ENCODE data around the gene ARMC10. TPM values are rescaled to one million over a fixed set of nuclear protein-coding genes. Genes with fewer than 3 reads are reported as not detected.
"Not testable (repeated sequence)": the region's sequence is repeated elsewhere in the genome, so short reads cannot be mapped to it uniquely, and the experiment has no call there.

The ARMC10 gene
- total RNA-seq, 1 donor, result 35.0 TPM

DNA sequence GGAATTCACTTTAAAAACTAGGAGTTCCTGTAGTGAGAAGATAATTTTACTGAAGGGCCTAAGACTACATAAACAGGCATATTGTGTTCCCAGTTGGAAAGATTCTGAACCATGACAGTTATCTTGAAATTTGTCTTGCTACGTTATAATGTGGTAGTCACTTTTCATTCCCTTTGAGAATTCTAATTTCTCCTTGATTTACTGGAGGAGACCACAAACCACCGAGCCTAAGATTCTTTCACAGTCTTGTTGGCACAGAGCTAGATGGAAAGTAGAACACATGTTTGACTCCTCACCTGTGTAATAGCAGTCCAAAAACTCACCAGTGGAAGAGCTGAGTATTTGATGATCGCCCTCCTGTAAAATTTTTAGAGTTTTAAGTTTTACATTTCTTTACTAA lies 4.9 kb downstream of the ARMC10 start:
- no peak for TF ChIP-seq CTCF (IDR thresholded peaks at IDR 0.05; ENCODE audit: insufficient read depth, low read depth, low read length)
- no peak for DNase-seq (ENCODE audit: low read depth)
- no peak overlapping the region for H3K4me3 ChIP-seq (ENCODE audit: low read depth, low read length)

DNA sequence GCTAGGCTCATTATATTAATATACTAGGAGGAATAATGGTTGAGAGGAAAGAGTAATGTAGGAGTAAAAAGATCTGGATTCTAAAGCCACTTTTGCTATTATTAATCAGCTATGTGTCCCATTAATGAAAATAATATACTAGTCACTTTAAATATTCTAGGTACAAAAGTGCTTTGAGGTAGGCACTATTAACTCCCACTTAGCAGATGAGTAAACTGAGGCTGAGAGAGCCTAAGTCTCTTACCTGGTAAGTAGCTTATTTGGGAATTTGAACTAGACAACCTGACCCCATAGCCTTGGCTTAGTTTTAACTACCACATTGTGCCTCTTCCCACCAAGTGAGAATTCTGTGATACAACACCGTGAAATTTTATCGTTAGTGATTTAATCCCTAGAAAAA lies 6.0 kb downstream of the ARMC10 start:
- no peak overlapping the region for H3K4me3 ChIP-seq (ENCODE audit: low read depth, low read length)
- no peak for DNase-seq (ENCODE audit: low read depth)
- TF ChIP-seq CTCF (IDR thresholded peaks at IDR 0.05; ENCODE audit: insufficient read depth, low read depth, low read length), result no peak

DNA sequence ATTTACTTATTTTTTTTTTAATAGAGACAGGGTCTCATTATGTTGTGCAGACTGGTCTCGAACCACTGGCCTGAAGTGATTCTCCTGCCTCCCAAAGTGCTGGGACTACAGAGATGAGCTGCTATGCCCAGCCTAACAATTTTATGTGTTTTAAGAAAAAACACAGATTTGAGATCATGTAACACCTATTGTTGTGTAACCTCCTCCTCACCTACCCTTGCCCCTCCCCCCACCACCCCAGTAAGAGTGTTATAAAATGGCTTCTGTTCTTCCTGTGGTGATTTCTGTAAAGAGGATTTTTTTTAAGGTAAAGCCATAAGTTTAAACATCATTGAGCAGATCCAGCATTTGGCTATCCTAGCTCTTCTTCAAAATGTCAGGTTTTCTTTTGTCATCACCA lies 7.6 kb downstream of the ARMC10 start:
- no peak for DNase-seq (ENCODE audit: low read depth)
- no peak for TF ChIP-seq CTCF (IDR thresholded peaks at IDR 0.05; ENCODE audit: insufficient read depth, low read depth, low read length)
- no peak overlapping the region for H3K4me3 ChIP-seq (ENCODE audit: low read depth, low read length)

DNA sequence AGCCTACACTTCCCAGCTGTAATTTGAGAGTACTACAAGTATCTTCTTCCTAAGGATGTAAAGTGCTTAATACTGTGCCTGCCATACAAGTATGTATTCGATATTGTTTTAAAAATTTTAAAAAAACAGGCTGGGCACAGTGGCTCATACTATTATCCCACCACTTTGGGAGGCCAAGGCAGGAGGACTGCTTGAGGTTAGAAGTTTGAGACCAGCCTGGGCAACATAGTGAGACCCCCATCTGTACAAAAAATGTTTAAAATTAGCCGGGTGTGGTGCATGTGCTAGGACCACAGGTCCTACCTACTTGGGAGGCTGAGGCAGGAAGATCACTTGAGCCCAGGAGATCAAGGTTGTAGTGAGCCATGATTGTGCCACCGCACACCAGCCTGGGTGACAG lies 8.3 kb downstream of the ARMC10 start:
- DNase-seq (ENCODE audit: low read depth), result no peak
- no peak for TF ChIP-seq CTCF (IDR thresholded peaks at IDR 0.05; ENCODE audit: insufficient read depth, low read depth, low read length)
- no peak overlapping the region for H3K4me3 ChIP-seq (ENCODE audit: low read depth, low read length)

DNA sequence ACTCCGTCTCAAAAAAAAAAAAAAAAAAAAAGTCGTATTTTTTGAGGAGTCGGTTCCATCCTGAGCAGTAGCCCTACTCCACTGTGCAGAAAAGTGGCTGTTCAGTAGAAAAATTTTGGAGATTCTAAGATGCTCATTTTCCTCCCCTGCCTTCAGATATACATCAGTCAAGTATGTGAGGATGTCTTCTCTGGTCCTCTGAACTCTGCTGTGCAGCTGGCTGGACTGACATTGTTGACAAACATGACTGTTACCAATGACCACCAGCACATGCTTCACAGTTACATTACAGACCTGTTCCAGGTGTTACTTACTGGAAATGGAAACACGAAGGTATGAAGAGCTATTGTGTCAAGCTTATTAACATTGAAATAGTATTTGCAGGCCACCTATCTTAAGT lies 17.4 kb downstream of the ARMC10 start:
- not testable (repeated sequence) for DNase-seq (ENCODE audit: low read depth); H3K4me3 ChIP-seq (ENCODE audit: low read depth, low read length)

DNA sequence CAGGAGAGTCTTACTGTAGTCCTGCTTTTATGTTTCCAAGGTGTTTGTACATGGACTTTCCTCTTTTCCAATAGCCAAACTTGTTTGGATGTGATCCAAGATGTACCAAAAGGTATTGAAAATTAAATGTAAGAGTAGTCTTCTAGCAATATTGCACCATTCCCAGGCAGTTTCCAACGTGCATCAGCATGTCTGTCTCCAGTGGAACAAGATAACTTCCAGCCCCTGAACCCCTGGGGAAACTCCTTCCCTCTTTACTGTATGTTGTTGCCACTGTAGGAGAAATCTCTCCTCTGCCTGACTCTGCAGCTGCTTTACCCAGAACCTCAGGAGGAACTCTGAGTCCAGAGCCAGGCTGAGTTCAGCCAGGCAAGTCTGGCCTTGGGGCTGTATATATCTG lies 18.5 kb downstream of the ARMC10 start:
- no peak overlapping the region for H3K4me3 ChIP-seq (ENCODE audit: low read depth, low read length)
- no peak for TF ChIP-seq CTCF (IDR thresholded peaks at IDR 0.05; ENCODE audit: insufficient read depth, low read depth, low read length)
- DNase-seq (ENCODE audit: low read depth), result no peak

DNA sequence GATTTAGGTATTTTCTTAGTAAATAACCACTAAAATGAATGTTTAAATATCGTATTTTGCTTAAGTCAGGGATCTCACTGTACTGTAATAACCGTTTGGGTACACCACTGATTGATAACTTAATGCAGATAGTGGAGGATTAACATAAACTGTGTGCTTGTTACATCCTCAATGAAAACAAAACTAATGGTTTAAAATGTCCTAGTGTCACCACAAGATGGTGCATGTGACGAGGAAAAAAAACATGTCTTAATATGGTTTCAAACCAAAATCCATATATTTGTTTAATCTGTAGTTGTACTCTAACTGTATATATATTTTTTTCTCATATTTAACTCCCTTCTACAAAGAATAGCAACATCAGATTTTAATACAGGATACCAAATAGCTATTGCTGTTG lies 19.2 kb downstream of the ARMC10 start:
- TF ChIP-seq CTCF (IDR thresholded peaks at IDR 0.05; ENCODE audit: insufficient read depth, low read depth, low read length), result no peak
- DNase-seq (ENCODE audit: low read depth), result no peak
- H3K4me3 ChIP-seq (ENCODE audit: low read depth, low read length), result no peak overlapping the region

DNA sequence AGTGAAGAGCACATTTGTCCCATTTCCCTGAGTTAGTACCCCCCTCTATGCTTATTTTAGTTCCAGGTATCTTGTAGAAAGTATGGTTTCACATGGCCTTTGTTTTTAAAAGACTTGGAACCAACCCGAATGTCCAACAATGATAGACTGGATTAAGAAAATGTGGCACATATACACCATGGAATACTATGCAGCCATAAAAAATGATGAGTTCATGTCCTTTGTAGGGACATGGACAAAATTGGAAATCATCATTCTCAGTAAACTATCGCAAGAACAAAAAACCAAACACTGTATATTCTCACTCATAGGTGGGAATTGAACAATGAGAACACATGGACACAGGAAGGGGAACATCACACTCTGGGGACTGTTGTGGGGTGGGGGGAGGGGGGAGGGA lies 20.6 kb downstream of the ARMC10 start:
- H3K4me3 ChIP-seq (ENCODE audit: low read depth, low read length); DNase-seq (ENCODE audit: low read depth): not testable (repeated sequence)

All from fibroblast of villous mesenchyme (primary cell).